GM18951 (cell line): ENCODE results near the gene RAI14.
"Not testable (repeated sequence)": the region's sequence is repeated elsewhere in the genome, so short reads cannot be mapped to it uniquely, and the experiment has no call there.

Experiments
- POLR2A ChIP-seq: IDR thresholded peaks from 4 replicates; pipeline ENCODE4 v1.6.1; 2011; ENCODE audit warnings: mild to moderate bottlenecking; ENCODE audit not compliant: insufficient read length, insufficient read depth; ENCODE audit errors: extremely low read depth
- in situ Hi-C: fragments of 300-500 bp; cut with MboI; formaldehyde crosslinking; loops from one replicate; pipeline ENCODE4 v1.12.0; 2022; ENCODE audit warnings: low sequenced_read_pairs, mixed read lengths, inconsistent platforms; ENCODE audit not compliant: unreplicated experiment

RAI14 gene

GRCh38 chr5:34748431-34748830, 92.3 kb downstream of the RAI14 start:
- in situ Hi-C loops = no loop called here
- TF ChIP-seq POLR2A = no peak

GRCh38 chr5:34749431-34749873, 93.3 kb downstream of the RAI14 start:
- in situ Hi-C loops = no loop called here
- TF ChIP-seq POLR2A = no peak

GRCh38 chr5:34750206-34750605, 94.1 kb downstream of the RAI14 start:
- no peak for TF ChIP-seq POLR2A
- in situ Hi-C loops = no loop called here

- in situ Hi-C loops = no loop called here
- no peak for TF ChIP-seq POLR2A
Observed at GRCh38 chr5:34751807-34752736, 95.9 kb downstream of the RAI14 start.

- in situ Hi-C loops = not testable (repeated sequence)
Observed at GRCh38 chr5:34753236-34753635, 97.1 kb downstream of the RAI14 start.

GRCh38 chr5:34755926-34756325, 99.8 kb downstream of the RAI14 start:
- no peak for TF ChIP-seq POLR2A
- in situ Hi-C loops = no loop called here

GRCh38 chr5:34756781-34757624, 100.9 kb downstream of the RAI14 start:
- no peak for TF ChIP-seq POLR2A
- in situ Hi-C loops = no loop called here

- no peak for TF ChIP-seq POLR2A
- in situ Hi-C loops = no loop called here
Observed at GRCh38 chr5:34758514-34758913, 102.4 kb downstream of the RAI14 start.

GRCh38 chr5:34759213-34759612, 103.1 kb downstream of the RAI14 start:
- in situ Hi-C loops = not testable (repeated sequence)

- in situ Hi-C loops = no loop called here
- no peak for TF ChIP-seq POLR2A
Observed at GRCh38 chr5:34765662-34766061, 109.5 kb downstream of the RAI14 start.

- in situ Hi-C loops = no loop called here
- no peak for TF ChIP-seq POLR2A
Observed at GRCh38 chr5:34767180-34767579, 111.1 kb downstream of the RAI14 start.

- in situ Hi-C loops = no loop called here
- TF ChIP-seq POLR2A = no peak
Observed at GRCh38 chr5:34770486-34770885, 114.4 kb downstream of the RAI14 start.

- in situ Hi-C loops = no loop called here
- no peak for TF ChIP-seq POLR2A
Observed at GRCh38 chr5:34771076-34771475, 114.9 kb downstream of the RAI14 start.
